H1 (cell line): ENCODE results near the gene SERGEF.

Source experiments
- BRCA1 ChIP-seq: IDR thresholded peaks from 2 replicates; pipeline ENCODE4 v1.6.1; 2012; ENCODE audit warnings: low read depth, low read length, improper control_type of control experiment
- EGR1 ChIP-seq: IDR thresholded peaks from 2 replicates; pipeline ENCODE4 v1.6.1; 2011; ENCODE audit warnings: low read depth, low read length, borderline replicate concordance
- FOSL1 ChIP-seq: IDR thresholded peaks from 2 replicates; pipeline ENCODE4 v1.6.1; 2011; ENCODE audit warnings: mild to moderate bottlenecking, low read depth, low read length, moderate library complexity; ENCODE audit not compliant: insufficient read depth
- JUN ChIP-seq: IDR thresholded peaks from 2 replicates; pipeline ENCODE4 v1.6.1; 2011; ENCODE audit warnings: low read depth, mild to moderate bottlenecking, improper control_type of control experiment, low read length
- KDM1A ChIP-seq: fragments of 200-600, 300-600 bp; sonication (generic); IDR thresholded peaks from 2 replicates; pipeline ENCODE4 v1.7.1; 2016; ENCODE audit warnings: mild to moderate bottlenecking, low read length, borderline replicate concordance
- MAFK ChIP-seq: IDR thresholded peaks from 2 replicates; pipeline ENCODE4 v1.6.1; 2012; ENCODE audit warnings: low read depth, mild to moderate bottlenecking, improper control_type of control experiment, low read length
- POLR2A ChIP-seq, 2 experiments: IDR thresholded peaks; 1 replicate in 1 of 2; 2 replicates in 1 of 2; pipeline ENCODE4 v1.6.1; 2011; ENCODE audit warnings: low read depth in 2 of 2, low read length in 2 of 2, mild to moderate bottlenecking in 2 of 2; ENCODE audit errors: control extremely low read depth in 1 of 2
- RXRA ChIP-seq: IDR thresholded peaks from 2 replicates; pipeline ENCODE4 v1.6.1; 2011; ENCODE audit warnings: low read depth, mild to moderate bottlenecking, low read length, moderate library complexity; ENCODE audit not compliant: insufficient read depth
- SIRT6 ChIP-seq: IDR thresholded peaks from one replicate; pipeline ENCODE4 v1.7.1; 2012; ENCODE audit warnings: low read length, inconsistent platforms
- SRF ChIP-seq: IDR thresholded peaks from 2 replicates; pipeline ENCODE4 v1.6.1; 2011; ENCODE audit warnings: mild to moderate bottlenecking, low read depth, low read length, moderate library complexity
- TCF12 ChIP-seq: IDR thresholded peaks from 2 replicates; pipeline ENCODE4 v1.6.1; 2011; ENCODE audit warnings: low read depth, mild to moderate bottlenecking, low read length
- USF2 ChIP-seq: IDR thresholded peaks from 2 replicates; pipeline ENCODE4 v1.6.1; 2011; ENCODE audit warnings: low read length, improper control_type of control experiment
- YY1 ChIP-seq: IDR thresholded peaks from 2 replicates; pipeline ENCODE4 v1.6.1; 2011; ENCODE audit warnings: low read depth, mild to moderate bottlenecking, low read length
- TF ChIP-seq, protein P1 (sequence below), 3 experiments: IDR thresholded peaks; 1 replicate in 2 of 3; 2 replicates in 1 of 3; pipeline versions ENCODE4 v1.5.1 to v1.6.1; 2011; ENCODE audit warnings: low read length in 3 of 3, mild to moderate bottlenecking in 3 of 3, inconsistent platforms in 2 of 3, low read depth in 1 of 3, moderate library complexity in 1 of 3; ENCODE audit not compliant: insufficient read depth in 1 of 3; ENCODE audit errors: control extremely low read depth in 1 of 3

DNA sequence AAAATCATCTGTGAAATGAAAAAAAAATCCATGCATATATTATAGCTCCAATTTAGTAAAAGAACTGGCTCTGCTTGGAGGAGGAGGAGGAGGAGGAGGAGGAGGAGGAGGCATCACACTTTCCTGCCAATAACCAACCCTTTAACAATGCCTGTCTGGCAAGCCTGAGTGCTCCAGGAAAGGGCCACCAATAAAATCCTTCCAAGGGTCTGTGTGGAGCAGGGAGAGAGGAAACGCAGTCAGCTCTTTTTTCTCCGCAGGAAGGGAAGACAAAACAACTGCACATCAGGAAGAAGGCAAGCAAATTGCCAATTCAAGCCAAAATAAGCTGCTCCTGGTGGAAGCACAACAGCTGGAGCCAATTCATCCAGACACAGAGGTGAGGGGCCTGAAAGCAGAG lies 139.3 kb downstream of the SERGEF start:
- TF ChIP-seq KDM1A (no peak), RXRA (no peak), MAFK (no peak), JUN (no peak), FOSL1 (no peak), BRCA1 (no peak), EGR1 (no peak), POLR2A (IDR thresholded peaks at IDR 0.05; ENCODE audit: control extremely low read depth in 1 of 2, low read depth in 2 of 2, low read length in 2 of 2) (no peak), YY1 (no peak), USF2 (no peak), SRF (no peak), SIRT6 (no peak), TCF12 (no peak)
- TF ChIP-seq, protein P1, sequence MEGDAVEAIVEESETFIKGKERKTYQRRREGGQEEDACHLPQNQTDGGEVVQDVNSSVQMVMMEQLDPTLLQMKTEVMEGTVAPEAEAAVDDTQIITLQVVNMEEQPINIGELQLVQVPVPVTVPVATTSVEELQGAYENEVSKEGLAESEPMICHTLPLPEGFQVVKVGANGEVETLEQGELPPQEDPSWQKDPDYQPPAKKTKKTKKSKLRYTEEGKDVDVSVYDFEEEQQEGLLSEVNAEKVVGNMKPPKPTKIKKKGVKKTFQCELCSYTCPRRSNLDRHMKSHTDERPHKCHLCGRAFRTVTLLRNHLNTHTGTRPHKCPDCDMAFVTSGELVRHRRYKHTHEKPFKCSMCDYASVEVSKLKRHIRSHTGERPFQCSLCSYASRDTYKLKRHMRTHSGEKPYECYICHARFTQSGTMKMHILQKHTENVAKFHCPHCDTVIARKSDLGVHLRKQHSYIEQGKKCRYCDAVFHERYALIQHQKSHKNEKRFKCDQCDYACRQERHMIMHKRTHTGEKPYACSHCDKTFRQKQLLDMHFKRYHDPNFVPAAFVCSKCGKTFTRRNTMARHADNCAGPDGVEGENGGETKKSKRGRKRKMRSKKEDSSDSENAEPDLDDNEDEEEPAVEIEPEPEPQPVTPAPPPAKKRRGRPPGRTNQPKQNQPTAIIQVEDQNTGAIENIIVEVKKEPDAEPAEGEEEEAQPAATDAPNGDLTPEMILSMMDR (IDR thresholded peaks at IDR 0.05; ENCODE audit: control extremely low read depth in 1 of 3, insufficient read depth in 1 of 3, low read depth in 1 of 3, low read length in 3 of 3), result no peak
